Coronary artery (tissue), 2 donors: Measurements from ENCODE around the gene JAK3.

Experiments used
- DNase-seq: peaks from one replicate; pipeline ENCODE4 v3.0.0-alpha.2; 2017; ENCODE audit warnings: low spot score
- H3K27ac ChIP-seq, 2 donors: fragments of 200-600 bp; sonication (generic); one replicate each; pipeline ENCODE4 v1.5.1; 2016 to 2019
- H3K4me3 ChIP-seq: fragments of 200-600 bp; sonication (generic); 2 replicates; pipeline ENCODE4 v1.5.1; 2016; ENCODE audit warnings: mild to moderate bottlenecking, moderate library complexity
- TF ChIP-seq, protein P1 (sequence below): fragments of 200-600 bp; sonication (generic); IDR thresholded peaks from one replicate; pipeline ENCODE4 v1.5.1; 2019; ENCODE audit warnings: antibody characterized with exemption

Gene JAK3

DNA sequence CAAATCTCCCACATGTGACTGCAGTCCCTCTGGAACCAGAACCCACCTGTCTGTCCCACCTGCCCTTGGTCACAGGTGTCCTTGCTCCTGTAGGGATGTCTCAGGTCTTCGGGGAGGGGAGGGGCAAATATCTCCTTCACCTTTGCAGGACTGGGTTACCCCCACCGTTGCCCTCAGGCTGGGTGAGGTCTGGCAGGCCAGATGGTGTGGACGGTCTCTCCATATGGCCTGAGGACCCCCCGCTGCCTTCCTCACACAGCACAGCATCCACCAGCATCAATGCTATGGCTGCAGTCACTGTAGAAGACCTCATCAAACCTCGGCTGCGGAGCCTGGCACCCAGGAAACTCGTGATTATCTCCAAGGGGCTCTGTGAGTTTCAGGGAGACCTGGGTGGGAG, 33.9 kb upstream of the JAK3 start:
- TF ChIP-seq, protein P1, sequence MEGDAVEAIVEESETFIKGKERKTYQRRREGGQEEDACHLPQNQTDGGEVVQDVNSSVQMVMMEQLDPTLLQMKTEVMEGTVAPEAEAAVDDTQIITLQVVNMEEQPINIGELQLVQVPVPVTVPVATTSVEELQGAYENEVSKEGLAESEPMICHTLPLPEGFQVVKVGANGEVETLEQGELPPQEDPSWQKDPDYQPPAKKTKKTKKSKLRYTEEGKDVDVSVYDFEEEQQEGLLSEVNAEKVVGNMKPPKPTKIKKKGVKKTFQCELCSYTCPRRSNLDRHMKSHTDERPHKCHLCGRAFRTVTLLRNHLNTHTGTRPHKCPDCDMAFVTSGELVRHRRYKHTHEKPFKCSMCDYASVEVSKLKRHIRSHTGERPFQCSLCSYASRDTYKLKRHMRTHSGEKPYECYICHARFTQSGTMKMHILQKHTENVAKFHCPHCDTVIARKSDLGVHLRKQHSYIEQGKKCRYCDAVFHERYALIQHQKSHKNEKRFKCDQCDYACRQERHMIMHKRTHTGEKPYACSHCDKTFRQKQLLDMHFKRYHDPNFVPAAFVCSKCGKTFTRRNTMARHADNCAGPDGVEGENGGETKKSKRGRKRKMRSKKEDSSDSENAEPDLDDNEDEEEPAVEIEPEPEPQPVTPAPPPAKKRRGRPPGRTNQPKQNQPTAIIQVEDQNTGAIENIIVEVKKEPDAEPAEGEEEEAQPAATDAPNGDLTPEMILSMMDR: no peak
- DNase-seq: no peak
- Histone ChIP-seq H3K27ac (no peak overlapping the region), H3K4me3 (no peak overlapping the region)

GRCh38 chr19:17879466-17879865, 31.7 kb upstream of the JAK3 start:
- DNase-seq: no peak
- H3K27ac ChIP-seq: no peak overlapping the region
- no peak overlapping the region for H3K4me3 ChIP-seq
- TF ChIP-seq, protein P1: no peak

DNA sequence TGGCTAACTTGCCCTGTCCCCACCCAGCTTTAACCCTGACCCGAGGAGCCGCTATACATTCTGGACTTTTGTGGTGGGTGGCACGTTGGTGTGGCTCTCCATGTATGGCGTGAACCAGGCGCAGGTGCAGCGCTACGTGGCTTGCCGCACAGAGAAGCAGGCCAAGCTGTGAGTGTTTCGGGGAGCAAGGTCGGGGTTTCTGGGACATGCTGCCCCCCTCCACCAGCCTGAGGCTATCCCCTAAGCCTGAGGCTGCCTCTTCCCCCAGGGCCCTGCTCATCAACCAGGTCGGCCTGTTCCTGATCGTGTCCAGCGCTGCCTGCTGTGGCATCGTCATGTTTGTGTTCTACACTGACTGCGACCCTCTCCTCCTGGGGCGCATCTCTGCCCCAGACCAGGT, 29.9 kb upstream of the JAK3 start:
- TF ChIP-seq, protein P1: no peak
- H3K4me3 ChIP-seq: no peak overlapping the region
- no peak overlapping the region for H3K27ac ChIP-seq
- no peak for DNase-seq

DNA sequence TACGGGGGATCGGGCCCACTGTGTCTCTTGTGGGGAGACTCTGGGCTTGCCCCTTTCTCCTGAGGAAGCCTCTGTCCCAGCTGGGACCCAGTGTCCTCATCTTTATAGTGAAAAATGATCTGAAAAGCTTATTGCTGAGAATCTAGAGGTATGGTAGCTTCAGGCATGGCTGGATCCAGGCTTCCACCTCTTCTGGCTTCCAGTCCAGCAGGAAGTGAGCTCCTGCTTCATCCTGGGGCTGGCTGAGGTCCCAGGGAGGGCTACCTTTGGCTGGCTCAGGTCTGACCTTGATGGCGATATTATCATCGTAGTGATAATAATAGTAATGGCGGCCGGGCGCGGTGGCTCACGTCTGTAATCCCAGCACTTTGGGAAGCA, 27.0 kb upstream of the JAK3 start:
- no peak for DNase-seq
- TF ChIP-seq, protein P1: no peak
- Histone ChIP-seq H3K27ac (no peak overlapping the region), H3K4me3 (no peak overlapping the region)

DNA sequence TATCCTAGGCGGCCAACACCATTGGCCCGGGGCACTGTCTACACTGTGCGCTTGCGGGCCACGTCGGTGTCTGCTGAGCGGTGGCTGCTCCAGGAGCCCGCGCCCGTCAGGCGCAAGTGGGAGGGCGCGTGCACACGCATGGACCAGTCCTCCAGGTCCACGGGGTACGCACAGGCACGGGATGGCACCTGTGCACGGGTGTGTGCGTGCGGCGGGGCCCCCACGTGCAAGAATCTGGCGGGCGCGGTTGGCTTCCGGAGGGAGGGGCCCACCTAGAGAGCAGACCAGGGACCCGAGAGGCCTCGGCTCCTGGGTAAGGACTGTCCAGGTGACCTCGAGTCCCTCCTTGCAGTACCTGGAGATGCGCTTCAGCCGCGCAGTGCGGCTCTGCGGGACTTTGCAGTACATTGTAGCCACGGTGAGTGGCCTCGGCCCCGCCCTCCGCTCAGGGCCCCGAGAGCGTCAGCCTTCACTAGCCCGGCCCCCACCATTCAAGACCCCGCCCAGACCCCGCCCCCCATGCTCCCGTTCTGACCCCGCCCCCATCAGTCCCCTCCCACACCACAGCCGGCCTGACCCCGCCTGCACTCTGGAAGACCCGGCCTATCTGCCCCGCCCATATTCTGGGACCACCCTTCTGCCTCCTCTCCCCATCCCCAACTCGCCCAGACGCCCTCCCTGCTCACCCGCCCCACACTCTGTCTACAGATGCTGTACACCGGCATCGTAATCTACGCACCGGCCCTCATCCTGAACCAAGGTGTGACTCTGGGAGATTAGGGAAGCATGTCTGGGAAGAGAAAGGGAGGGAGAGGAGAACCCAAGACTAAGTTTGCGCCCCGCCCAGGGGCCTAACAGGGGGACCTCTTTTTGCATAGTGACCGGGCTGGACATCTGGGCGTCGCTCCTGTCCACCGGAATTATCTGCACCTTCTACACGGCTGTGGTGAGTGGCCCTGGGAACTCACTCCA, 26.3 kb upstream of the JAK3 start:
- TF ChIP-seq, protein P1: no peak
- Histone ChIP-seq H3K4me3 (peak overlapping the region; percentile 40), H3K27ac (no peak overlapping the region)
- DNase-seq: no peak

- Histone ChIP-seq H3K4me3 (peak overlapping the region; percentile 55), H3K27ac (no peak overlapping the region)
- TF ChIP-seq, protein P1: no peak
- no peak for DNase-seq
These were observed 24.6 kb upstream of the JAK3 start for GRCh38 chr19:17872251-17873001.
